IMR-90 (cell line): ENCODE measurements around the gene ADD3.

ENCODE experiments used
- CEBPB ChIP-seq: IDR thresholded peaks from 2 replicates; pipeline ENCODE4 v1.6.1; 2012; ENCODE audit warnings: low read depth, low read length, improper control_type of control experiment
- CTCF ChIP-seq: conservative IDR thresholded peaks from 2 replicates; pipeline ENCODE4 v1.5.1; 2012; ENCODE audit warnings: mild to moderate bottlenecking, low read depth, low read length, improper control_type of control experiment
- POLR2A ChIP-seq: IDR thresholded peaks from 2 replicates; pipeline ENCODE4 v1.6.1; 2012; ENCODE audit warnings: mild to moderate bottlenecking, low read depth, low read length

GRCh38 chr10:110110338-110110737 lies 102.6 kb downstream of the ADD3 start:
- TF ChIP-seq CTCF (no peak), CEBPB (no peak), POLR2A (no peak)
